GM18507 (cell line): Measurements from ENCODE around the gene VSTM4.
A peak's percentile ranks its signal among the peaks of the same experiment; 100 is the strongest.

Experiments used
- DNase-seq: peaks from one replicate; pipeline ENCODE4 v3.0.0; 2011; ENCODE audit warnings: low read depth; ENCODE audit not compliant: insufficient read length; ENCODE audit errors: extremely low spot score
- FAIRE-seq: peaks from 2 replicates; lab custom pipeline; 2011; peaks lifted over from hg19 to GRCh38; lab: Jason Lieb, UNC

VSTM4 gene

GRCh38 chr10:49053998-49054692, 61.2 kb downstream of the VSTM4 start:
- DNase-seq (no peak), FAIRE-seq (no peak)

- DNase-seq = peak; percentile 44
- peak; percentile 90 for FAIRE-seq
Measured at GRCh38 chr10:49053053-49053997, 62.0 kb downstream of the VSTM4 start.

GRCh38 chr10:49052069-49052468, 63.3 kb downstream of the VSTM4 start:
- no peak for DNase-seq
- no peak for FAIRE-seq

- DNase-seq = no peak
- no peak for FAIRE-seq
Measured at GRCh38 chr10:49050906-49051305, 64.4 kb downstream of the VSTM4 start.

GRCh38 chr10:49050366-49050765, 65.0 kb downstream of the VSTM4 start:
- DNase-seq = no peak
- FAIRE-seq = no peak

GRCh38 chr10:49049660-49050059, 65.7 kb downstream of the VSTM4 start:
- DNase-seq = no peak
- no peak for FAIRE-seq

GRCh38 chr10:49047128-49047639, 68.1 kb downstream of the VSTM4 start:
- DNase-seq (no peak), FAIRE-seq (no peak)

- FAIRE-seq = no peak
- DNase-seq = no peak
Measured at GRCh38 chr10:49044293-49045193, 70.8 kb downstream of the VSTM4 start.

- FAIRE-seq (no peak), DNase-seq (no peak)
Measured at GRCh38 chr10:49040601-49041000, 74.7 kb downstream of the VSTM4 start.

- no peak for FAIRE-seq
Measured at GRCh38 chr10:49039409-49039808, 75.9 kb downstream of the VSTM4 start.

GRCh38 chr10:49038711-49039110, 76.6 kb downstream of the VSTM4 start:
- DNase-seq (no peak), FAIRE-seq (no peak)

More at GRCh38 chr10:49039409-49039808, 75.9 kb downstream of the VSTM4 start:
- DNase-seq = no peak

- DNase-seq (no peak), FAIRE-seq (no peak)
Measured at GRCh38 chr10:49037187-49037586, 78.1 kb downstream of the VSTM4 start.

GRCh38 chr10:49036638-49037037, 78.7 kb downstream of the VSTM4 start:
- no peak for FAIRE-seq
- no peak for DNase-seq

GRCh38 chr10:49035920-49036319, 79.4 kb downstream of the VSTM4 start:
- no peak for FAIRE-seq
- DNase-seq = no peak

- FAIRE-seq = no peak
Measured at GRCh38 chr10:49034925-49035324, 80.4 kb downstream of the VSTM4 start.

GRCh38 chr10:49033939-49034338, 81.4 kb downstream of the VSTM4 start:
- no peak for FAIRE-seq
- DNase-seq = no peak

More at GRCh38 chr10:49034925-49035324, 80.4 kb downstream of the VSTM4 start:
- DNase-seq = no peak

- FAIRE-seq (no peak), DNase-seq (no peak)
Measured at GRCh38 chr10:49029666-49030065, 85.7 kb downstream of the VSTM4 start.

- DNase-seq = no peak
- no peak for FAIRE-seq
Measured at GRCh38 chr10:49028639-49029038, 86.7 kb downstream of the VSTM4 start.

GRCh38 chr10:49025347-49025983, 89.9 kb downstream of the VSTM4 start:
- no peak for DNase-seq
- no peak for FAIRE-seq
